ENCODE data around the gene PALM2AKAP2.

The PALM2AKAP2 gene

DNA sequence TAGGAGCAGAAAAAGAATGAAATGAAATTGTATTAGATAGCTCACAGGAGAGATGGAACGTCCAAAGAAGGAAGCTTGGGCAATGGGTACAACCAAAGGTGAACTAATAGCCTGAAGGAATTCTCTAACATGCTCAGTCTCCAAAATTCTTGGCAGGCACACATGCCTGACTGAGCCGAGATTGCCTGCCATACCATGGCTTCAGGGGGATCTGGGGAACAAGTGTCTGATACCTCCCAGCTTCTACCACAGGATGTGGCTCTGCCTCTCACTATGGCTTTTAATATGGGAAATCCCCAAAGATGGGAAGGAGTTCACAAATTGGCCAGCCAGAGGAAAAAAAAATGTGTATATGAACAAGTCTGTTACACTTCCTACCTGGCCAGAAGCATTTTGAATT lies 3.6 kb upstream of the PALM2AKAP2 start:
- no peaks in the 10 kb centered on the region for H3K4me1 ChIP-seq (ENCODE audit: insufficient read depth, low read length, severe bottlenecking)

DNA sequence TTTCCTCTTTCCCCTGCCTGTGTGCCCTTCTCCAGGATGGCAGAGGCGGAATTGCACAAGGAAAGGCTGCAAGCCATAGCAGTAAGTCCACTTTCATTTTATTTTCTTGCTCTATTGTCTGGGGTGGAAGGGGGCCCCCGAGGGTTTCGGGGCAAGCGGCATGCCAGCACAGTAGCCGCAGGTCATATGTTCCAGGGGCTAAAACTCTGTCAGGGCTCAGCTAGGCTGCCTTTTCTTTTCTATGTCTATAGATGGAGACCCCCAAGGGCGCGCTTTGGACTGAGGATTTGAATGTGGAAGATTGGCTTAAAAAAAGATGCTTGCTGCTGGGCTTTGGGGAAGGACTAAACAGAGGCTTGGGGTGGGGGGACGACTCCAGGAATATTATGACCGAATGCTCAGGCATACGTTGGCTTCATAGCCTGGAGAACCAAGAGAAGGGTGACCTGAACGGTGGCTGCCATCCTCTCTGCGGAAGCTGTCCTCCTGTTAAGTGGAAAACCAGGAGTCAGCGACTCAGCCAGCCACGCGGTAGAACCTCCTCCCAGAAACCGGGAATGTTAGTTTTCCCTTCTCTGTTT lies 545 bp downstream of the PALM2AKAP2 start:
- H3K27me3 ChIP-seq (ENCODE audit: insufficient read depth, low read length): 0 out of 2 replicates have a peak, but pooled peaks cover 2% of the 10 kb centered on the region
- H3K9me2 ChIP-seq (ENCODE audit: low read depth, low read length): no peaks in the 10 kb centered on the region
- no peak overlapping the region for H3K4me3 ChIP-seq (ENCODE audit: low read depth, low read length, poor library complexity, severe bottlenecking)
- TF ChIP-seq EZH2 (IDR thresholded peaks at IDR 0.05; ENCODE audit: borderline replicate concordance, low read length): no peak
- TF ChIP-seq CTCF (IDR thresholded peaks at IDR 0.05; ENCODE audit: low read length): no peak
- no peaks in the 10 kb centered on the region for H3K9me3 ChIP-seq (ENCODE audit: low read length)
- no peak overlapping the region for H2AFZ ChIP-seq (ENCODE audit: low read length)
- no peaks in the 10 kb centered on the region for H3K36me3 ChIP-seq (ENCODE audit: insufficient read depth, low read length)
- H3K4me1 ChIP-seq (ENCODE audit: insufficient read depth, low read length, severe bottlenecking): no peaks in the 10 kb centered on the region
- no peak overlapping the region for H3K27ac ChIP-seq (ENCODE audit: low read depth, low read length, poor library complexity, severe bottlenecking)
- H3F3A ChIP-seq (ENCODE audit: insufficient read depth, low read length): no peaks in the 10 kb centered on the region
- H4K20me1 ChIP-seq (ENCODE audit: insufficient read depth, low read length): no peaks in the 10 kb centered on the region
- H3K79me2 ChIP-seq (ENCODE audit: insufficient read depth, low read length): no peaks in the 10 kb centered on the region
- H3K4me2 ChIP-seq (ENCODE audit: low read length): no peak overlapping the region
- H3K9ac ChIP-seq (ENCODE audit: low read length): no peak overlapping the region

More for the DNA sequence above, 3.6 kb upstream of the PALM2AKAP2 start:
- no peak overlapping the region for H3K27ac ChIP-seq (ENCODE audit: low read depth, low read length, poor library complexity, severe bottlenecking)
- no peak overlapping the region for H3K4me2 ChIP-seq (ENCODE audit: low read length)
- no peaks in the 10 kb centered on the region for H3K9me3 ChIP-seq (ENCODE audit: low read length)
- H3K9me2 ChIP-seq (ENCODE audit: low read depth, low read length): no peaks in the 10 kb centered on the region
- no peaks in the 10 kb centered on the region for H3F3A ChIP-seq (ENCODE audit: insufficient read depth, low read length)
- no peaks in the 10 kb centered on the region for H3K79me2 ChIP-seq (ENCODE audit: insufficient read depth, low read length)
- H3K27me3 ChIP-seq (ENCODE audit: insufficient read depth, low read length): no peaks in the 10 kb centered on the region
- TF ChIP-seq CTCF (IDR thresholded peaks at IDR 0.05; ENCODE audit: low read length): no peak
- no peak for TF ChIP-seq EZH2 (IDR thresholded peaks at IDR 0.05; ENCODE audit: borderline replicate concordance, low read length)
- no peaks in the 10 kb centered on the region for H3K36me3 ChIP-seq (ENCODE audit: insufficient read depth, low read length)
- H2AFZ ChIP-seq (ENCODE audit: low read length): no peak overlapping the region
- H3K4me3 ChIP-seq (ENCODE audit: low read depth, low read length, poor library complexity, severe bottlenecking): no peak overlapping the region
- H3K9ac ChIP-seq (ENCODE audit: low read length): no peak overlapping the region
- no peaks in the 10 kb centered on the region for H4K20me1 ChIP-seq (ENCODE audit: insufficient read depth, low read length)

GRCh38 chr9:109781086-109781485 lies 1.1 kb downstream of the PALM2AKAP2 start:
- Histone ChIP-seq H3K79me2 (ENCODE audit: insufficient read depth, low read length) (no peaks in the 10 kb centered on the region), H4K20me1 (ENCODE audit: insufficient read depth, low read length) (no peaks in the 10 kb centered on the region), H3F3A (ENCODE audit: insufficient read depth, low read length) (no peaks in the 10 kb centered on the region), H2AFZ (ENCODE audit: low read length) (no peak overlapping the region), H3K27ac (ENCODE audit: low read depth, low read length, poor library complexity, severe bottlenecking) (no peak overlapping the region), H3K9me2 (ENCODE audit: low read depth, low read length) (no peaks in the 10 kb centered on the region), H3K9ac (ENCODE audit: low read length) (no peak overlapping the region), H3K4me1 (ENCODE audit: insufficient read depth, low read length, severe bottlenecking) (no peaks in the 10 kb centered on the region), H3K36me3 (ENCODE audit: insufficient read depth, low read length) (no peaks in the 10 kb centered on the region), H3K27me3 (ENCODE audit: insufficient read depth, low read length) (0 out of 2 replicates have a peak, but pooled peaks cover 2% of the 10 kb centered on the region), H3K9me3 (ENCODE audit: low read length) (no peaks in the 10 kb centered on the region), H3K4me3 (ENCODE audit: low read depth, low read length, poor library complexity, severe bottlenecking) (no peak overlapping the region), H3K4me2 (ENCODE audit: low read length) (no peak overlapping the region)
- TF ChIP-seq CTCF (IDR thresholded peaks at IDR 0.05; ENCODE audit: low read length) (no peak), EZH2 (IDR thresholded peaks at IDR 0.05; ENCODE audit: borderline replicate concordance, low read length) (no peak)

Measured in OCI-LY1 (cell line).